HG03354 (cell line): ENCODE data around the gene BMP10.
A peak's percentile ranks its signal among the peaks of the same experiment; 100 is the strongest.

Experiments used
- ATAC-seq: cut with Tn5 transposase; IDR thresholded peaks from one replicate; pipeline ENCODE4 v1.9.1; 2021; ENCODE audit warnings: mild to moderate bottlenecking; ENCODE audit not compliant: unreplicated experiment, poor library complexity, severe bottlenecking

The BMP10 gene

GRCh38 chr2:68857202-68857845 lies 13.9 kb downstream of the BMP10 start:
- ATAC-seq = no peak

- no peak for ATAC-seq
Measured at GRCh38 chr2:68855550-68855949, 15.6 kb downstream of the BMP10 start.

- no peak for ATAC-seq
Measured at GRCh38 chr2:68854476-68854875, 16.7 kb downstream of the BMP10 start.

- no peak for ATAC-seq
Measured at GRCh38 chr2:68853915-68854314, 17.3 kb downstream of the BMP10 start.

GRCh38 chr2:68853035-68853434 lies 18.2 kb downstream of the BMP10 start:
- ATAC-seq = no peak

GRCh38 chr2:68850524-68850923 lies 20.7 kb downstream of the BMP10 start:
- no peak for ATAC-seq

GRCh38 chr2:68849579-68850030 lies 21.6 kb downstream of the BMP10 start:
- no peak for ATAC-seq

GRCh38 chr2:68847751-68848150 lies 23.4 kb downstream of the BMP10 start:
- no peak for ATAC-seq

- ATAC-seq = no peak
Measured at GRCh38 chr2:68846091-68846490, 25.1 kb downstream of the BMP10 start.

GRCh38 chr2:68845043-68845442 lies 26.2 kb downstream of the BMP10 start:
- ATAC-seq = no peak

- ATAC-seq = no peak
Measured at GRCh38 chr2:68839260-68839833, 31.9 kb downstream of the BMP10 start.

- no peak for ATAC-seq
Measured at GRCh38 chr2:68838641-68839040, 32.6 kb downstream of the BMP10 start.

- ATAC-seq = peak; percentile 74
Measured at GRCh38 chr2:68837861-68838341, 33.3 kb downstream of the BMP10 start.

- ATAC-seq = no peak
Measured at GRCh38 chr2:68837164-68837860, 33.9 kb downstream of the BMP10 start.

- ATAC-seq = no peak
Measured at GRCh38 chr2:68835621-68836020, 35.6 kb downstream of the BMP10 start.

- no peak for ATAC-seq
Measured at GRCh38 chr2:68834737-68835376, 36.3 kb downstream of the BMP10 start.

- no peak for ATAC-seq
Measured at GRCh38 chr2:68833162-68833561, 38.0 kb downstream of the BMP10 start.

- ATAC-seq = peak; percentile 75
Measured at GRCh38 chr2:68832233-68832869, 38.8 kb downstream of the BMP10 start.

- no peak for ATAC-seq
Measured at GRCh38 chr2:68831686-68832232, 39.4 kb downstream of the BMP10 start.

GRCh38 chr2:68829749-68830148 lies 41.4 kb downstream of the BMP10 start:
- no peak for ATAC-seq
